B cell (primary cell): Measurements from ENCODE around the gene REEP6.

ENCODE experiments used
- EZH2 ChIP-seq: IDR thresholded peaks from 2 replicates; pipeline ENCODE4 v1.6.1; 2012; ENCODE audit warnings: borderline replicate concordance, low read depth, mild to moderate bottlenecking, moderate library complexity, low read length; ENCODE audit not compliant: insufficient read depth, poor library complexity, severe bottlenecking
- TF ChIP-seq, protein P1 (sequence below): fragments of 200-600 bp; IDR thresholded peaks from one replicate; pipeline ENCODE4 v1.8.0; 2022; ENCODE audit warnings: antibody characterized with exemption, mild to moderate bottlenecking

DNA sequence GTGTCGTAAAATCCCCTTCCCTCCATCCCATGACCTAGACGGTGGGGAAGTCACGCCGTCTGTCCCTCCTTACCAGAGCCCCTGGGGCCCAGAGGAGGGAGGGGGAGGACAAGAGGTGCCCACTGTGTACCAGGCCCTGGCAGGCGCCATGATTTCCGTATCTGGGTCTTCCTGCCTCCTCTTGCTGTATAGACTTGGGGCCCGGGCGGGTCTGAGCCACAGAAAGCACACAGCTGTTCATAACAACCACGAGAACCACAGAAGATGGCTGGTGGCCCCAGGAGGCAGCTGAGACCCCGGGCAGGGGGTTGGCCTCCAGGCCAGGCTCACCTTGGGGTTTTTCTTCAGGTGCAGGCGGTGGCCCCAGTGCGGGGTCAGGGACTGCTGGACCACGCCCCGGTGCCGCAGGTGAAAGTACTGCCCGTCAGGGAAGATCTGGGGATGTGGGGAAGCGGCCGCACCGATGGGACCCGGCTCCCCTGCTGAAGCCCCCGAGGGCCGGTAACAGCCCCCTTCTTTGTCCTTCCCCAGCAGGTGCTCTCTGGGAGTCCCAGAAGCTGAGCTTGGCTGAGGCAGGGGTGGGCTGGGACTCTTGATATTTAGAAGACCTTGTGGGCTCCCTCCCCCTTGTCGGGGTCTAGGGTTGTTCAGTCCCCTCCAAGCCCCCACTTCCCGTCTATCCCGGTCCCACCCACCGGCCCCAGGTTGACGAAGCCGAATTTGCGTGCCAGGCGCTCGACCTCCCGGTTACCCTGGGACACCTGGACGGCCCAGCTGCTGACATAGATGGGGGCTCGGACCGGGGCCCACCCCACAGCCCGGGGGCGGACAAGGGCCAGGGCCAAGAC is 1.3 kb upstream of the REEP6 start:
- TF ChIP-seq, protein P1, sequence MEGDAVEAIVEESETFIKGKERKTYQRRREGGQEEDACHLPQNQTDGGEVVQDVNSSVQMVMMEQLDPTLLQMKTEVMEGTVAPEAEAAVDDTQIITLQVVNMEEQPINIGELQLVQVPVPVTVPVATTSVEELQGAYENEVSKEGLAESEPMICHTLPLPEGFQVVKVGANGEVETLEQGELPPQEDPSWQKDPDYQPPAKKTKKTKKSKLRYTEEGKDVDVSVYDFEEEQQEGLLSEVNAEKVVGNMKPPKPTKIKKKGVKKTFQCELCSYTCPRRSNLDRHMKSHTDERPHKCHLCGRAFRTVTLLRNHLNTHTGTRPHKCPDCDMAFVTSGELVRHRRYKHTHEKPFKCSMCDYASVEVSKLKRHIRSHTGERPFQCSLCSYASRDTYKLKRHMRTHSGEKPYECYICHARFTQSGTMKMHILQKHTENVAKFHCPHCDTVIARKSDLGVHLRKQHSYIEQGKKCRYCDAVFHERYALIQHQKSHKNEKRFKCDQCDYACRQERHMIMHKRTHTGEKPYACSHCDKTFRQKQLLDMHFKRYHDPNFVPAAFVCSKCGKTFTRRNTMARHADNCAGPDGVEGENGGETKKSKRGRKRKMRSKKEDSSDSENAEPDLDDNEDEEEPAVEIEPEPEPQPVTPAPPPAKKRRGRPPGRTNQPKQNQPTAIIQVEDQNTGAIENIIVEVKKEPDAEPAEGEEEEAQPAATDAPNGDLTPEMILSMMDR, result no peak
- no peak for TF ChIP-seq EZH2
